ENCODE results near the gene HOPX.

DNA sequence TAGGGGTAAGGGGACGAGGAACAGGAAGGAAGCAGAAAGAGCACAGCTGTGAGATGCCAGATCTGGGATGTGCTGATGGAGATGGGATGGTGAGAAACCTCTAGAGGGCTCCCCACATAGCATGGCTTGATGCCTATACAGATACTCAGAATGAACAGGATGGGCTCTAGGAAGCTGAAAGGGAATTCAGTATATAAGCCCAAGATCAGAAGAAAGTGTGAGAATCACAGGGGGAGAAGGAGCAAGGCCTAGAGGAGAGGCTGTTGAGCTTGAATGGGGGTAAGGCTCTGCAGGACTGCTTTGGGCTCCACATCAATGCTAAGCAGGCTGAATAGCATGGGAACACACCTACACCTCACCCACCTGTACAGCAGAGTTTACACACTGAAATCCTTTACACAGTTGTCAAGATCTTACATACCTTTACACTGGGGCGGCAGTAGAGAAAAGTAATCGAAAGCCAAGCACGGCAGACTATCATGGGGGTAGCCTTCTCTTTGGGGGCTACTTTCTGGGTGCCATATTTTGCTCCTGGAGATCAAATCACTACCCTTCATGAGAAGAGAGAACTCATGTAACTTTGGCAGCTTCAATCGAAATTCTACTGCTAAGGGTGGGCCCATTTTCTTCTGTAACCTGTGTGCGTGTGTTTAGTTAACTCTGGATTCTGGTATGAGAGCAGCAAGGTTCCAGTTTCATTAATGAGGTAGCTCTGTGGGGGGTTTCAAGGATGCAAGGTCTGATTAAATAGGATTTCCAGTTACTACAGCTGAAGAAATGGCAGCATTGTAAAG lies 30.6 kb downstream of the HOPX start:
- TF ChIP-seq CTCF (conservative IDR thresholded peaks at IDR 0.05) (no peak), EZH2 (IDR thresholded peaks at IDR 0.05; ENCODE audit: low read depth) (no peak)

Data from PC-9 (cell line).